ENCODE results near the gene ANGEL2. TPM values are rescaled to one million over a fixed set of nuclear protein-coding genes. Genes with fewer than 3 reads are reported as not detected.

ANGEL2 gene
- total and polyA plus RNA-seq, 2 of the 4 experiments (the other 2 are of a cell fraction) = 13.4 to 44.1 TPM

DNA sequence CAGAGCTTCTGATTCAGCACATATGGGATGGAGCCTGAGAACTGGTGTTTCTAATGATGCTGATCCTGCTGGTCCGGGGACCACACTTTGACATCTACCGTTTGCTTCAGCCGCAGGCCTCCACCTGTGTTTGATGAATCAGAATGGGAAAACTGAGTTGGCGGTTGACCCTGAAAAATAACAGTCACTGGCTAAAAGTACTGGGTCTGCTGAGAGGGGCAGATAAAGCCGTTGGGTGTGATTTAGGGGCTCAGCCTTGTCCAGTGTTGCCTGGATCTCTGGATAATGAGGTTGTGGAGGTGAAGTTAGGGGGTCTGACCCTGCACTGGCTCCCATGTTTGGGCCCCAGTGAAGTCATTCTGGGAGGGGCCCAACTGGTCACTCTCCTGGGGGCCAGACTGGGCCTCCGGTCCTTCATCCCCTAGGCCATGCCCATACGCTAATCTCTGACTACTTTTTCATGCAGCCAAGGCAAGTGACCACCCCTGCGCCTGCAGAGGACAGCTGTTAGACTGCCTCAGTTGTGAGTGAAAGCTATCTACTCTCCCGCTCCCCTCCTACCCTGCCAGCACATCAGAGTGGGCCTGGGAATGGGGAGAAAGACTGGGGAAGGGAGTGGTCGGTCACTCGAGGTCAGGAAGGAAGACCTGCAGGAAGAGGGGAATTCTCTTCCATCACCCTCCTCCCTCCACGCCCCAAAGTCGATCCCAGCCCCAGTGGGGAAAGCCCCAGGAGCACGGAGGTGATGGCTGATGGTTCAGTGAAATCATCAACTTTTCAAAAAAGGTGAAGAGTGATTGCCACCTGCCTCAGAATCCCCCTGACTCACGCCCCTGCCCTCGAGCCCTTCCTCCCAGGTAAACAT lies 37.7 kb downstream of the ANGEL2 start:
- Histone ChIP-seq H3K4ac (ENCODE audit: low read depth, low read length) (no peak overlapping the region), H2BK20ac (ENCODE audit: low read depth, low read length) (no peak overlapping the region), H3K36me3 (ENCODE audit: control insufficient read depth, insufficient read depth, low read length) (peaks cover 12% of the 10 kb centered on the region), H3K27me3 (ENCODE audit: control insufficient read depth, insufficient read depth, low read length) (no peaks in the 10 kb centered on the region), H2AK5ac (ENCODE audit: low read depth, low read length) (no peak overlapping the region), H3K27ac (ENCODE audit: insufficient read depth, low read length) (no peak overlapping the region), H3K9me1 (ENCODE audit: insufficient read depth, low read length) (no peaks in the 10 kb centered on the region), H2BK5ac (ENCODE audit: low read depth, low read length, poor library complexity, severe bottlenecking) (no peak overlapping the region), H3K4me1 (ENCODE audit: control insufficient read depth, insufficient read depth, low read length) (peaks cover 11% of the 10 kb centered on the region; the same call in 1 of the 2 replicates), H3K4me3 (ENCODE audit: insufficient read depth, low read depth, low read length) (no peak overlapping the region), H2BK120ac (ENCODE audit: low read depth, low read length) (no peak overlapping the region), H3K4me2 (ENCODE audit: low read depth, low read length) (no peak overlapping the region), H2AFZ (replicated peaks; ENCODE audit: low read length, poor library complexity) (no peak overlapping the region), H3K18ac (ENCODE audit: low read depth, low read length) (no peak overlapping the region), H4K20me1 (ENCODE audit: insufficient read depth, low read length) (no peaks in the 10 kb centered on the region), H3K9me3 (ENCODE audit: control insufficient read depth, insufficient read depth, low read length) (no peaks in the 10 kb centered on the region), H3K9ac (ENCODE audit: low read depth, low read length) (no peak overlapping the region), H4K8ac (ENCODE audit: low read depth in 2 of 2, low read length in 2 of 2) (no peak overlapping the region), H3K23ac (ENCODE audit: low read depth, low read length) (no peak overlapping the region), H2AK9ac (replicated peaks; ENCODE audit: low read depth, low read length, poor library complexity) (no peak overlapping the region), H4K5ac (ENCODE audit: low read depth, low read length) (no peak overlapping the region), H3K56ac (ENCODE audit: extremely low read depth, insufficient read depth, low read length) (no peak overlapping the region), H2BK15ac (ENCODE audit: low read depth, low read length) (no peak overlapping the region), H4K91ac (ENCODE audit: insufficient read depth, low read depth, low read length) (no peak overlapping the region), H3K14ac (replicated peaks; ENCODE audit: low read depth, low read length) (no peak overlapping the region), H3K79me1 (ENCODE audit: low read depth in 1 of 2, low read length in 2 of 2) (no peaks in the 10 kb centered on the region)
- no peak for TF ChIP-seq RFX5 (IDR thresholded peaks at IDR 0.05; ENCODE audit: low read depth, low read length)
- no peak for TF ChIP-seq NFE2L2 (IDR thresholded peaks at IDR 0.05; ENCODE audit: low read depth, low read length)
- no peak for TF ChIP-seq RAD21 (IDR thresholded peaks at IDR 0.05; ENCODE audit: low read length)
- no peak for TF ChIP-seq POLR2A (IDR thresholded peaks at IDR 0.05; ENCODE audit: low read depth, low read length)
- TF ChIP-seq, protein P1, sequence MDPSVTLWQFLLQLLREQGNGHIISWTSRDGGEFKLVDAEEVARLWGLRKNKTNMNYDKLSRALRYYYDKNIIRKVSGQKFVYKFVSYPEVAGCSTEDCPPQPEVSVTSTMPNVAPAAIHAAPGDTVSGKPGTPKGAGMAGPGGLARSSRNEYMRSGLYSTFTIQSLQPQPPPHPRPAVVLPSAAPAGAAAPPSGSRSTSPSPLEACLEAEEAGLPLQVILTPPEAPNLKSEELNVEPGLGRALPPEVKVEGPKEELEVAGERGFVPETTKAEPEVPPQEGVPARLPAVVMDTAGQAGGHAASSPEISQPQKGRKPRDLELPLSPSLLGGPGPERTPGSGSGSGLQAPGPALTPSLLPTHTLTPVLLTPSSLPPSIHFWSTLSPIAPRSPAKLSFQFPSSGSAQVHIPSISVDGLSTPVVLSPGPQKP (IDR thresholded peaks at IDR 0.05; ENCODE audit: borderline replicate concordance, low read depth, low read length) = no peak
- no peak for TF ChIP-seq RCOR1 (IDR thresholded peaks at IDR 0.05; ENCODE audit: insufficient replicate concordance, low read length)
- TF ChIP-seq FOS (IDR thresholded peaks at IDR 0.05; ENCODE audit: low read depth, low read length) = no peak
- TF ChIP-seq CHD1 (IDR thresholded peaks at IDR 0.05; ENCODE audit: low read depth, low read length) = no peak
- no peak for TF ChIP-seq SMC3 (IDR thresholded peaks at IDR 0.05; ENCODE audit: low read depth, low read length)
- no peak for TF ChIP-seq BHLHE40 (IDR thresholded peaks at IDR 0.05; ENCODE audit: low read depth, low read length)
- TF ChIP-seq MAZ (IDR thresholded peaks at IDR 0.05; ENCODE audit: borderline replicate concordance, low read depth, low read length) = no peak
- intact Hi-C loops (cut with micrococcal nuclease) = no loop called here
- 84% methylated on average over 4 of the region's 16 CpGs; no CpG with 5 or more reads in 1 of the 2 experiments for WGBS, 2 experiments (ENCODE audit: extremely low coverage in 2 of 2, insufficient read length in 1 of 2)
- BruUV-seq (replicated peaks) = no TSS peak
- ATAC-seq (ENCODE audit: low read depth) = no peak
- in situ Hi-C loops (cut with MboI; ENCODE audit: low sequenced_read_pairs) = loop anchor here (25.0 kb wide), 1 partner anchor 316 kb away; no protein-coding TSS in a partner anchor
- dilution Hi-C loops (cut with HindIII; ENCODE audit: low sequenced_read_pairs, unreplicated experiment) = no loop called here
- ChIA-PET POLR2A (ENCODE audit: unreplicated experiment) (no interaction called here), CTCF (interaction anchor here (0.5 to 1.4 kb wide), 2 partner anchors 10 to 52 kb away, joined by 3 to 6 read pairs; no protein-coding TSS in a partner anchor)
- peak; percentile 19 for DNase-seq
